ENCODE measurements around the gene TFR2.

Gene TFR2

DNA sequence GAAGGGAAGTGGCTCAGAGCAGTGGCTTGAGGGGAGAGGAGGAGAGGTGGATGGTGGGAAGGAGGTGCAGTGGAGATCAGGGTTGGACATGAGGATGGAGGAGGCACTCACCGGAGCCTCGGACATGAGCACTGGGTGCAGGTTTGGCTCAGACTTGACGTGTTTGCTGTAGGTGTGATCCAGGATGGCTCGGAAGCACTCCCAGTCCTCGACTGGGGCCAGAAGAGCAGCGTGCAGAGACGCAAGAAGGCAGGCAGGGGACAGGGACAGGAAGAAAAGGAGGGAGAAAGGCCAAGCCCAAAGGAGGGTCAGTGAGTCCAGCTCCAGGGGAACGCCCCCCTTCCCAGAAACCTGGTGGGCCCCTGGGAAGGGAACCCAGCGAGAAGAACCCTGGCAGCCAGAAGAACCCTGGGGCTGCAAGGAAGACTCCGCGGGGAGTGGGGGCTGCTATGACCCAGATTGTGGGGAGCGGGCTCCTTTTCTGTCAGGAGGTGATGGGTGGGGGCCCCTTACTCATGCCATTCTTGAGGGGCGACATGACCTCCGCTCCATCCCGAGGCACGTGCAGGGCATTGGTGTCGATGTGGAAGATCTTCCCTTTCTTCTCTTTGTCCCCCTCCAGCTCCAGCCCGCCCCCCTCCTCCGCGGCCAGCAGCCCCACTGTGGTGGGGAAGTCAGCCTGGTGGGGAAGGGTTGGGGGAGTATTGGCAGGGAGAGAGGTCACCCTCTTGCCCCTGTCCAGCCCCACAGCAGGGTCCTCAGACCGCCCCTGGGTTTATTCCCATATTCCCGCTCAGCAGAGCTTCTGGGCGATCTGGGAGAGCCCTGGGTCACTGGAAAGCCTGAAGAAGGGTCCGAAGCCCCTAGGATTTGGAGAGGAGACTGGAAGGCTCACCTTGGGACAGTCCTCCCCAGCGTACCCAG is 13.8 kb upstream of the TFR2 start:
- DNase-seq (ENCODE audit: low read depth) = no peak

DNA sequence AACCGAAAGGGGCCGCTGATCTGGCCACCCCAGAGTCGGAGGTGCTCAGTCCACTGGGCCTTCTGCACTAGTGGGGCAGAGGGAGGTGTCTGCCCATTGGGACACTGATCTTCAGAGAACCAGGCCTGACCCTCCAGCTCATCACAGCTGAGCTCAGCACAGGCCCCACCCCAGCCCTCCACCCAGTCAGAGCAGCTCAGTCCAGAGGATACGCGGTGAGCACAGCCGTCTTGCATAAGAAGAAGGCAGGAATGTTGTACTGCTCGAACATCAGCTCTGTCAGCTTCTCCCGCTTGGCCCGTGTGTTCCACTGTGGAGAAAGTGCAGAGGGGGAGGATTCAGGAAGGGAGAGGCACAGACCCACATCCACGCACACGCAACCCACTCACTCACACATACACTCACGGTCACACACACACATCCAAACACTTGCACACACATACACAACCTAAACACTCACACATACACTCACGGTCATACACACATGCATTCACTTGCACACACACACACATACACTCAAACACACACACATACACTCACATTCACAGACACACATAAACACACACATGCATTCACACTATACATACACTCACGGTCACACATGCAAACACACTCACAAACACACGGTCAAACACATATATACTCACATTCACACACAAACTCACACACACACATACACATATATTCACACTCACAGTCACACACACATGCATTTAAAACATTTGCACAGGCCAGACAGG is 8.6 kb upstream of the TFR2 start:
- DNase-seq (ENCODE audit: low read depth) = no peak

GRCh38 chr7:100642534-100642907 is 1.2 kb upstream of the TFR2 start:
- no peak for DNase-seq (ENCODE audit: low read depth)

- no peak for DNase-seq (ENCODE audit: low read depth)
These were observed 645 bp upstream of the TFR2 start for GRCh38 chr7:100641860-100642533.

DNA sequence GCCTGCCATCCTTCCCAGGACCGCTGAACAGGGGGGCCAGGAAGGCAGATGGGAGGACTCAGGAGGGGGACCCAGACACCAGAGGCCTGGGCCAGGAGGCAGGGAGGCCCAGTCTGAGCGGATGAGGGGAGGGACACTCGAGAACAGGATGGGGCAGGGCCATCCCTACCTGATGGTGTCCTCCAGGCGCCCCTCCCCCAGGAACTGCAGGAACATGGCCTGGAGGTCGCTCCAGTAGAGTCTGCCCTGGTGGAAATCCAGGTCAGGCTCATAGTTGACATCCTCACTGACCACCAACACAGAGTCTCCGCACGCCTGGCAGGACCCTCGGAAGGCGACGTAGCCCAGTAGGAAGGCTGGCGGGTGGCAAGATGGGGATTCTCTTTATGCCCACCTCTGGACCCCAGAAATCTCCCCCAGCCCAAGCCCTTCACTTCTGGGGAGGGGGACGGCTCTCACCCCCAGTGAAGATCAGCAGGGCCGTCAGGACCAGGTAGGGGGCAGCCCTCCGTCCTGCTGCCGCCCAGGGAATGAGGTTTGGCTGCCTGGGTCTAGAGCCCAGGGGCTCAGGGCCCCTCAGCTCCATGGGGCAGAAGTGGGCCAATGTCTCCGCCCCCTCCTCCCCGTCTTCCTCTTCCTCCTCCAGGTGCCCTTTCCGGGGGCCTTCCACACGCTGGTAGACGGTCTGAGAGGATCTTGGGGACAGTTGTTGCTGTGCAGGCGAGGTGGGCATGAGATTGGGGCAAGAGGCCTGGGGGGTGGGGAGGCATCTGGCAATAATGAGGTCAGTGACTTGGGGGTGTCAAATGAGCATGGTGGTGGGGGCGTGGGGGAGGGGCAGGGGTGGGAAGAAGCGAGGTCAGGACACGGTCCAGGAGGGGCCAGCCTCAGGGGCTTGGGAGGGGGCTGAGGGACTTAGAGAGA is 573 bp downstream of the TFR2 start:
- no peak for DNase-seq (ENCODE audit: low read depth)

- no peak for DNase-seq (ENCODE audit: low read depth)
These were observed 1.3 kb downstream of the TFR2 start for GRCh38 chr7:100639995-100640516.

DNA sequence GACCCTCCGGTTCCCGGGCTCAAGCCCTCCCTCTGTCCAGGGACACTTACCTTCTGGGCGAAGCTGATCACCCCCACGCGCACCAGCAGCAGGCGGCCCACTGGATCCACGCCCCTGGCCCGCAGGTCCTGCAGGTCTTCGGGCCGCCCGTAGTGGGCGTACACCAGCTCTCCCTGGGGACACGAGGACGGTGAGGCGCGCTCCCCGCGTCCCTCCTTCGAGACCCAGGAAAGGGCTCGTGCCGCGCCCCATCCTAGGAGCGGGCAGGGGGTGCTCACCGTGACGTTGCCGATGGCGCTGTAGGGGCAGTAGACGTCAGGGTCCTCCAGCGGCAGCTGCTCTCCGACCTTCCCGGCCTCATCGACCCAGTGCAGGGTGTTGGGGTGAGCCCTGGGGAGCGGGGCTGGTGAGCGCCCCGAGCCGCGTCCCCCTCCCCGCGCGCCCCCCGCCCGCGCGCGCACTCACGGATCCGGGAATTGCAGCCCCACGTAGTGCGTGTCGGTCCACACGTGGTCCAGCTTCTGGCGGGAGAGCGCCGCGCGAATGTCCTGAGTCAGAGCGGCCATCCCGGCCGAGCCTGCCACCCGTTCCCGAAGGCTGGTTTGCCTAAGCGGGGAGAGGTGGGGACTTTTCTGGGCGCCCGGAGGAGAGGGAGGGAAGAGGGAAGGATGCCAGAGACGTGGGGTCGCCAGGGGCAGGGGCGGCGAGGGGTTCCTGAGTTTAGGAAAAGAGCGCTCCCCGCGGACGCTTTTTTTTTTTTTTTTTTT is 8.2 kb downstream of the TFR2 start:
- peak; percentile 30 for DNase-seq (ENCODE audit: low read depth)

DNA sequence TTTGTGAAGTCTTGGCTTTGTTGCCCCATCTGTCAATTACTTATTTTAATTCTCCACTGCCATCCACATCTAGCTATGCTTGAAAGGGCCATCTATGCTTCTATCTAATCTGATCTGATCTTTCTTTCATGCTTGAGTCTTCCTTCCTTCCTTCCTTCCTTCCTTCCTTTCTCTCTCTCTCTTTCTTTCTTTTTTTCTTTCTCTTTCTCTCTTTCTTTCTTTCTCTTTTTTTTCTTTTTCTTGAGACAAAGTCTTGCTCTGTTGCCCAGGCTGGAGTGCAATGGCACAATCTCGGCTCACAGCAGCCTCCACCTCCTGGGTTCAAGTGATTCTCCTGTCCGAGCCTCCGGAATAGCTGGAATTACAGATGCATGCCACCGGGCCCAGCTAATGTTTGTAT is 11.3 kb downstream of the TFR2 start:
- DNase-seq (ENCODE audit: low read depth) = no peak

DNA sequence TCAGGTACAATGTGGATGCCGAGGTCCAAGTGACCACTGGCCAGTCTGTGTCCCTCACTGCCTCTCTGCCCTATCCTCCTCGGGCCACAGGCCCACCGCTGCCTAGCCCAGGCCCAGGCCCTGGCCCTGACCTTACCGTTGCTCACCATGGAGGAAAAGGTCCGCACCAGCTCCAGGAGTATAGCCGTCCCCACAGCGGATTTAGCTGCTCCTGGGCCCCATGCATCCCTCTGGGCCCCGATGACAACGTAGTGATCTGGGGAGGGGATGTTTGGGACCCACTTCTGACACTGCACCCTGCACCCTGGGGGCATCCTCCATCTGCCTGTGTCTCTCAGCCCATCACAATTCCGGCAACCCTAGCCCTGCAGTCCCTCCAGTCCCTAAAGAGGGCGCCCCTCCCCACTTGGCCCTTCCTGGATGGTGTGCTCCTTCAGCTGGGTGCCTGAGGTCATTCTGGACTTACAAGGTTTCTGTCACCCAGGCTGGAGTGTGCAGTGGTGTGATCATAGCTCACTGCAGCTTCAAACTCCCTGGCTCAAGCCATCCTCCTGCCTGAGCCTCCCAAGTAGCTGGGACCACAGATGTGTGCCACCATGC is 12.1 kb downstream of the TFR2 start:
- no peak for DNase-seq (ENCODE audit: low read depth)

DNA sequence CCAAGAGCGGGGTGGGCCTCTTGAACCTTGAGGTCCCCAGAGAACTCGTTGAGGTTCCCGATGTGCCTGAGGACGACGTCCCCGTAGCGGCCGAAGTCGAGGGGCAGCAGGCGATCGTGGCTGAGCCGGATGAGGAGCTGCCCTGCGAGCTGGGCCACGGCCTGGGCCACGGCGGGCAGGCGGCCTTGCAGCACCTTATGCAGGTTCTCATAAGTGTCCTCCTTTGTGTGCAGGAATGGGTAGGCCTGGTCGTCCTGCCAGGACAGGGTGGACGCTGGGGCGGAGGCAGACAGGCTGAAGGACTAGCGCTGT is 14.2 kb downstream of the TFR2 start:
- DNase-seq (ENCODE audit: low read depth) = no peak

DNA sequence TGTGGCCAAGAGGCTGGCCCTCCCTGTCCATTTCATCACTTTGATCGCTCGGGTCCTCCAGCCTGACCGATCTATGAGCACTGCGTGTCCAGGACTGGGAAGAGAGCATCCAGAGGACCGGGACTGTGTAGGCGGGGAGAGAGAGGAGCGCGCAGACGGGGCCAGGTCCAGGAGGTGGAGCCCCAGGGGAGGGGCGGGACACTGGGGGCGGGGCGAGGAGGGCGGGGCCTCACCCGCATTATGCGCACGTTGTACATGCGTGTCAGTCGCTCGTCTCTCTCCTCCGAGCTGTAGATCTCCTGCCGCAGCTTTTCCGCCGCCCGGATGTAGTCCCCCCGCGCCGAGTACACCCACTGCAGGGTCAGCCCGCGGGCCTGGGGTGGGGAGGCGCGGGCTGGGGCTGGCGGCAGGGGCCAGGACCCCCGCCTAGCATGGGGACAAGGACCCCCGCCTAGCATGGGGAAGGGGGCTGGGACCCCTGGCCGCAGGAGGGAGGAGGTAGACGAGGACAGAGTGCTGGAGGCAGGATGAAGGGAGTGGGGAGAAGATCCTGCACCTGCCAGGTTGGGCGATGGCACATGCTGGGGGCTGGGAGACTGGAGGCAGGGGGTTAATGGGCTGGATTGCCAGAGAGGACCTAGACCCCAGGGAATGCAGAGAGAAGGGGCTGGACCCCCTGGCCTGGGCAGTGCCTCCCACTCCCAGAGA is 14.7 kb downstream of the TFR2 start:
- DNase-seq (ENCODE audit: low read depth) = peak; percentile 78

DNA sequence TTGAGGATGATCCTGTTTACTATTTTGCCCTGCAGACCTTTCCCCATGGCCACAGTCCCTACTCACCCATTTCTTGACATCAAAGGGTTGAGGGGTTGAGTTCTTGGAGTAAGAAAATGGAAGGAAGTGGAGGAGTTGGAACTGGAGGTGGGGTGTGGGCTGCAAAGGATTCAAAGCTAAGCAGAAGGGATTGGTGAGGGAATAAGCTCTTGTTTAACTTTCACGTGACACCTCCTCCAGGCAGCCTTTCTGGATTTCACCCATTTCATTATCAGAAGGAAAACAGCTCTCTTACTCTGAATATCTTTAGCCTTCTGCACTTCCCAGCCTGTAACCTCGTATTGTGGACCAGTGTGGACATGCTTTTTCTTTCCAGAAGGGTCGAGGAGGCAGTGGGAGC is 15.3 kb downstream of the TFR2 start:
- DNase-seq (ENCODE audit: low read depth) = no peak

- no peak for DNase-seq (ENCODE audit: low read depth)
These were observed 17.2 kb downstream of the TFR2 start for GRCh38 chr7:100623951-100624824.

DNA sequence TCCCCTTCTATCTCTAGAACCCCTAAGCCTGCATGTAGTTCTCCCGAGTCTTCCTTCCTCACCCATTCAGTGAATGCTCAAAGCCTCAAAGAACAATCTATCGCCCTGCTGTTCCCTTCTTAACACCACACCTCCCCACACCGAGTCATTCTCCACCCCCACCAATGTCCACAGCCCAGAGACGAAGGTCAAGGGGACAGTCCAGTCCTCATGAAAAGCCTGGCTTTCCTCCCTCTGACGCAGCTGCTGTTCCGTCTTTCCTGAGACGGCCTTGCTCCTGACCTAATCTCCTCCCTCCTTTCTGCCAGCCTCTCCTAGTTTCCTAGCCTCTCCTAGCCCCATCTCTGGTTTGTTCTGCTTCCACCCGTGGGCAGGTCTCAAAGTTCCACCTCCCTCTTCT is 19.8 kb downstream of the TFR2 start:
- no peak for DNase-seq (ENCODE audit: low read depth)

- no peak for DNase-seq (ENCODE audit: low read depth)
These were observed 20.5 kb downstream of the TFR2 start for GRCh38 chr7:100620804-100621203.

DNA sequence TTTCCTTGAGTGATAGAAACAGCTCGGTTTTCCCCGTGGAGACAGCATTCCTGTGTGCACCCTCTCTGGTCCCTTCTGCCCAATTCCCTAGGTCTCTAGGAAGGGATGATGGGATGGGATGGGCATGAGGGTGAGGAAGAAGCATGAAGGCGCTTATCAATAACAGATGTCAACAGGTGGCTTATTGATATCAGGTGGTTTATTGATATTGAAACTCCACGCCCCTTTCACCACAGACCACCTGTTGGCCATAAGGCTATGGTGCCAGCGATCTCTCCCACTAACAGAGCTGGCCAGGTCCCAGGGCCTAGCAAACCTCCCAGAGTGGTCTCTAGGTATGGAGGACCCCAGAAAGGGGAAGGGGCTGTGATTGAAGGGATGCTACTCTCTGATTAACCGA is 21.1 kb downstream of the TFR2 start:
- DNase-seq (ENCODE audit: low read depth) = no peak

DNA sequence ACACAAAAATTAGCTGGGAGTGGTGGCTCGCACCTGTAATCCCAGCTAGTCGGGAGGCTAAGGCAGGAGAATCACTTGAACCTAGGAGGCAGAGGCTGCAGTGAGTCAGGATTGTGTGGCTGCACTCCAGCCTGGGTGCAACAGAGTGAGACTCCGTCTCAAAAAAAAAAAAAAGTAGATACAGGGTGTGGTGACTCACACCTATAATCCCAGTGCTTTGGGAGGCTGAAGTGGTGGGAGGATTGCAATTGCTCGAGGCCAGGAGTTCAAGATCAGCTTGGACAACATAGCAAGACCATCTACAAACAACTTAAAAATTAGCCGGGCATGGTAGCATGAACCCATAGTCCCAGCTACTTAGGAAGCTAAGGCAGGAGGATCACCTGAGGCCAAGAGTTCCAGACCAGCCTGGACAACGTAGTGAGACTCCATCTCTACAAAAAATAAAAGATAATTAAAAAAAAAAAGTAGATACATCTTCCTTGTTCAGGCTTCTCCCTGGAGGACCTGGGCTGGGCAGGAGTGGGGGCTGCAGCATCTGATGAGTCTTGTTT is 27.0 kb downstream of the TFR2 start:
- DNase-seq (ENCODE audit: low read depth) = no peak

DNA sequence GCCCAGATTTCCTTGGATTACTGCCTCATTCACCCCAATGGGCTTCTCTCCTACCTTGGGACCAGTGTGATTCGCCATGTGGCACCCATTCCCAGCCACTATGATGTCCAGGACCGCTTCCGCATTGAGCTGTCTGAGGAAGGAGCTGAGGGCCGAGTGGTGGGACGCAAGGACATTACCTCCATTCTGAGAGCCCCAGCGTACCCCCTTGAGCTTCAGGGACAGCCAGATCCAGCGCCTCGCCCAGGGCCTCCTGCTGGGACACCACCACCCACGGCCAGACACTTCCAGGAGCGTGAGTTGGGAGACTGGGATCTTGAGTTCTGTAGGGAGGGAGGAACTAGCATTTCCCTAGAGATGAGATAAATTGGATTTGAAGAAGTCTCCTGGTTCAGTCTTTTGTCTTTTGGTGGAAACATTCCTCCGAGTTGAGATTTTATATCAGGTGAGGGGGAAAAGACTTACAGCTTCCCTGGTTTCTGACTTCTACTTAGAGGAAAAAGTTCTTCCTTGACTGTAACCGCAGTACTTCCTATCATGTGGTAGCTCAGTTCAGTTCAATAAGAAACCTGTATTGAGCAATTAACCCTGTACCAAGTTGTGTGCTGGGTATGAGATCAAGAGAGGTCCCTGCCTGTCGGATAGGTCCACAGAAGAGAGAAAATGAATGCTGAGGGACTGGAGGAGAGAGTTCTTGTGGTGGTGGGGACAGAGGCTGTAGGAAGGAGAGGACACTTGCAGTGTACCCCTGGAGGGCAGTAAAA is 27.8 kb downstream of the TFR2 start:
- no peak for DNase-seq (ENCODE audit: low read depth)
